GM19328 (cell line): ENCODE results near the gene FNTB.

ENCODE experiments used
- ATAC-seq: cut with Tn5 transposase; IDR thresholded peaks from one replicate; pipeline ENCODE4 v1.9.1; 2021; ENCODE audit warnings: mild to moderate bottlenecking, moderate library complexity; ENCODE audit not compliant: unreplicated experiment

The FNTB gene

DNA sequence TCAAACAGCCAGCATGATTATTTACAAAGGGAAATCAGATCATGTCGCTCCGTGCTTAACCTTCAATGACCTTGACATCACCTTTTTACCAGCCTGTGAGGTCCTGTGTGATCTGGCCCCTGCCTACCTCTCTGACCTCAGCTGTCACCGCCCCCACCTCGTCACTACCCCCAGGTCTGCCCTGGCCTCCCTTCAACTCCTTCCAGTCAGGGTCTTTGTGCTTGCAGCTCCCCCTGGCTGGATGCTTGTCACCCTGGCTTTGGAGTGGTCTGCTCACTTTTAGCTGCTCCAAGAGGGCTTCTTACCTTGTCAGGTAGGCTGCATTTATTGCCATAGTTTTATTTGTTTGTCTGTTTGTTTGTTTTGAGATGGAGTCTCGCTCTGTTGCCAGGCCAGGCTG, 123.8 kb downstream of the FNTB start:
- ATAC-seq: no peak
